ENCODE data around the gene INTS11. TPM values are rescaled to one million over a fixed set of nuclear protein-coding genes. Genes with fewer than 3 reads are reported as not detected.

Gene INTS11
- total RNA-seq, 3 donors from 2014 or later (not counting 1 experiment from before 2014, with no cell fraction given) = 150 to 189 (median 181) TPM

DNA sequence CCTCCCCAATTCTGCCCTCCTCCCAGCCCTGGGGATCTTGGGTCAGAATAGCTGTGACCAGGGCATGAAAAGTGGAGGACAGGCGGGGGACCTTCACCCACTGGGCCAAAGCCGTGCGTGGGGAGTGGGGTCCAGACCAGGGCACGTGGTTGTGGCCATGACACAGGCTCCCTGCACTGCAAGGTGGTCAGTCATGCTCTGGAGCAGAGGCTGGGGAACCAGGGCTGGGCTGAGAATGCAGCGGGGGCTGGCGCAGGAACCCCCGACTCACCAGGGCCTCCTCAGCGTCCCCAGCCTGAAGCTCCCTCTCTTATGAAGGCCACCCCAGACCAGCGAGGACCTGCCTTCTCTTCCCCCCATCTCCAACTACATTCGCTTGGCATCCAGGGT lies 22.0 kb upstream of the INTS11 start:
- no peaks in the 10 kb centered on the region for H3K9me3 Mint-ChIP-seq
- Histone ChIP-seq H3K4me1 (ENCODE audit: control insufficient read depth, insufficient read depth, low read length) (peaks cover 14% of the 10 kb centered on the region), H3K36me3 (ENCODE audit: control insufficient read depth, insufficient read depth, low read length) (no peaks in the 10 kb centered on the region), H3K9me3 (ENCODE audit: control insufficient read depth, insufficient read depth, low read length) (no peaks in the 10 kb centered on the region), H3K4me3 (ENCODE audit: low read length) (no peak overlapping the region), H3K27me3 (ENCODE audit: control insufficient read depth, insufficient read depth, low read length) (no peaks in the 10 kb centered on the region), H3K27ac (ENCODE audit: low read length) (no peak overlapping the region)
- H3K4me1 Mint-ChIP-seq = peaks cover 0 to 26% of the 10 kb centered on the region in 2 donors
- TF ChIP-seq, protein P1, sequence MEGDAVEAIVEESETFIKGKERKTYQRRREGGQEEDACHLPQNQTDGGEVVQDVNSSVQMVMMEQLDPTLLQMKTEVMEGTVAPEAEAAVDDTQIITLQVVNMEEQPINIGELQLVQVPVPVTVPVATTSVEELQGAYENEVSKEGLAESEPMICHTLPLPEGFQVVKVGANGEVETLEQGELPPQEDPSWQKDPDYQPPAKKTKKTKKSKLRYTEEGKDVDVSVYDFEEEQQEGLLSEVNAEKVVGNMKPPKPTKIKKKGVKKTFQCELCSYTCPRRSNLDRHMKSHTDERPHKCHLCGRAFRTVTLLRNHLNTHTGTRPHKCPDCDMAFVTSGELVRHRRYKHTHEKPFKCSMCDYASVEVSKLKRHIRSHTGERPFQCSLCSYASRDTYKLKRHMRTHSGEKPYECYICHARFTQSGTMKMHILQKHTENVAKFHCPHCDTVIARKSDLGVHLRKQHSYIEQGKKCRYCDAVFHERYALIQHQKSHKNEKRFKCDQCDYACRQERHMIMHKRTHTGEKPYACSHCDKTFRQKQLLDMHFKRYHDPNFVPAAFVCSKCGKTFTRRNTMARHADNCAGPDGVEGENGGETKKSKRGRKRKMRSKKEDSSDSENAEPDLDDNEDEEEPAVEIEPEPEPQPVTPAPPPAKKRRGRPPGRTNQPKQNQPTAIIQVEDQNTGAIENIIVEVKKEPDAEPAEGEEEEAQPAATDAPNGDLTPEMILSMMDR (IDR thresholded peaks at IDR 0.05) = no peak
- WGBS (ENCODE audit: insufficient coverage) = 97% methylated on average over 10 of the region's 10 CpGs
- H3K27me3 Mint-ChIP-seq (ENCODE audit: low read depth in 2 of 2) = no peaks in the 10 kb centered on the region
- DNase-seq (no peak), ATAC-seq (no peak)
- H3K27ac Mint-ChIP-seq = peak overlapping the region in 1 of 2 donors; percentile 38
- H3K36me3 Mint-ChIP-seq = no peaks in the 10 kb centered on the region
- intact Hi-C loops (cut with micrococcal nuclease) = no loop called here
- no peak overlapping the region for H3K4me3 Mint-ChIP-seq

DNA sequence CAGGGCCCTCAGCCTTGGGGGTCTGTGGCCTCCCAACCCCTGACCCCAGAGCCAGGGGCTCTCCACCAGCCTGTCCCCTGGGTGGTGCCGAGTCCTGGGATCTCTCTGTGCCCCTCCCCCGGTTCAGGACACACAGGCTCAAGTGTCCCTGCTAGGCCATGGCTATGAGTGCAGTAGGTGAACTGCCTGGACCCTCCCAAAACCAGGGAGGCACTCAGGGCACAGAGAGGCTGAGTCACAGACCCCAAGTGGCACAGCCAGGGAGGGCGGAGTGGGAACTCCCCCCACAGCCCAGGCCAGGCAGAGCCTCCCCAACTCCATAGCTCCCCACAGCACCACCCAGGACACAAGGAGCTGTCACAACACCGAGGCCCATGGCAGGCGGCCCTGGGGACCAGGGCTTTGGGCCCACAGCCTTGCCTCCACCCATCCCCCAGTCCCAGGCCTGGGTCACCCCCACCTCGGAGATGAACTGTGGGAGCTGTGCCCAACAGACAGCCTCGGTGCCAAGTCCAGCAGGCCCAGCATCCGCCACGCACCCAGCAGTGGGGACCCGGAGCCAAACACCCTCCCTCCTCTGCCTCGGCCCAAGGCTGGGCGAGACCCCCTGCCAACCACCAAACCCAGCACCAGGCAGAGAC lies 21.5 kb upstream of the INTS11 start:
- ATAC-seq (no peak), DNase-seq (no peak)
- no peak overlapping the region for H3K4me3 ChIP-seq (ENCODE audit: low read length)
- no peaks in the 10 kb centered on the region for H3K9me3 Mint-ChIP-seq
- TF ChIP-seq, protein P1 (IDR thresholded peaks at IDR 0.05) = no peak
- H3K27me3 Mint-ChIP-seq (ENCODE audit: low read depth in 2 of 2) = no peaks in the 10 kb centered on the region
- H3K27me3 ChIP-seq (ENCODE audit: control insufficient read depth, insufficient read depth, low read length) = no peaks in the 10 kb centered on the region
- intact Hi-C loops (cut with micrococcal nuclease) = no loop called here
- H3K4me1 Mint-ChIP-seq = peaks cover 0 to 26% of the 10 kb centered on the region in 2 donors
- H3K4me1 ChIP-seq (ENCODE audit: control insufficient read depth, insufficient read depth, low read length) = peaks cover 11% of the 10 kb centered on the region
- H3K4me3 Mint-ChIP-seq = no peak overlapping the region
- 96% methylated on average over 12 of the region's 12 CpGs for WGBS (ENCODE audit: insufficient coverage)
- H3K9me3 ChIP-seq (ENCODE audit: control insufficient read depth, insufficient read depth, low read length) = no peaks in the 10 kb centered on the region
- H3K27ac Mint-ChIP-seq = no peak overlapping the region
- H3K36me3 Mint-ChIP-seq = no peaks in the 10 kb centered on the region
- no peak overlapping the region for H3K27ac ChIP-seq (ENCODE audit: low read length)
- H3K36me3 ChIP-seq (ENCODE audit: control insufficient read depth, insufficient read depth, low read length) = no peaks in the 10 kb centered on the region

DNA sequence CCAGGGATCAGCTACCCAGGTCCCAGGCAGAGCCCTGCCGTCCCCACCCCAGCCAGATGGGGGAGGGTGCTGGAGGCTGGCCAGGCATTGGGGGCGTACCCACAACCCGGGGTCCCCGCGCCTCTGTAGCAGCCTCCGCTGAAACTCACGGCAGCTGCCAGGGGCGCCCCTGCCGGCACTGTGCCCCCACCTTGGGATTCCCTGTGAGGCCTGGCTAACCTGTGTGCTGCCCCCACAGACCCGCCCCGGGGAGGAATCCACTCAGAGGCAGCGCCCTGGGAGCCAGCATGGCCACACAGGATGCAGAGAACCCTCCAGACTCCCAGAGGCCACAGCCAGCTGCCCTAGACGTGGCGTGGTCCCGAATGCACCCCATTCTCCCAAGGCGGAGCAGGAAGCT lies 20.9 kb upstream of the INTS11 start:
- ATAC-seq (no peak), DNase-seq (no peak)
- Mint-ChIP-seq H3K36me3 (no peaks in the 10 kb centered on the region), H3K27me3 (ENCODE audit: low read depth in 2 of 2) (no peaks in the 10 kb centered on the region), H3K27ac (no peak overlapping the region), H3K4me3 (no peak overlapping the region), H3K9me3 (no peaks in the 10 kb centered on the region), H3K4me1 (peaks cover 0 to 26% of the 10 kb centered on the region in 2 donors)
- Histone ChIP-seq H3K4me3 (ENCODE audit: low read length) (no peak overlapping the region), H3K27ac (ENCODE audit: low read length) (no peak overlapping the region), H3K9me3 (ENCODE audit: control insufficient read depth, insufficient read depth, low read length) (no peaks in the 10 kb centered on the region), H3K36me3 (ENCODE audit: control insufficient read depth, insufficient read depth, low read length) (no peaks in the 10 kb centered on the region), H3K27me3 (ENCODE audit: control insufficient read depth, insufficient read depth, low read length) (no peaks in the 10 kb centered on the region), H3K4me1 (ENCODE audit: control insufficient read depth, insufficient read depth, low read length) (peaks cover 11% of the 10 kb centered on the region)
- TF ChIP-seq, protein P1 (IDR thresholded peaks at IDR 0.05) = no peak
- intact Hi-C loops (cut with micrococcal nuclease) = no loop called here
- WGBS (ENCODE audit: insufficient coverage) = 94% methylated on average over 16 of the region's 16 CpGs
